HCT116 (cell line): ENCODE measurements around the gene STMP1. TPM values are rescaled to one million over a fixed set of nuclear protein-coding genes. Genes with fewer than 3 reads are reported as not detected.

Source experiments
- ATAC-seq: fragments of 200-7000 bp; cut with Tn5 transposase; 2 replicates; pipeline ENCODE4 v1.9.1; 2020; ENCODE audit warnings: mild to moderate bottlenecking, moderate library complexity
- BruUV-seq: library from RNA; stranded (reverse); fragments of 400-500 nt; replicated peaks from 2 replicates; lab custom pipeline; 2021; lab: Mats Ljungman, UMichigan
- CTCF ChIA-PET: fragments of 300-600 bp; sonication (Branson Sonifier 250); formaldehyde crosslinking; loops from one replicate; lab custom pipeline; 2021; ENCODE audit warnings: antibody characterized with exemption; lab: Charles Lee
- POLR2A ChIA-PET: fragments of 300-600, 350-600 bp; sonication (Branson Sonifier 250); formaldehyde crosslinking; loops from one replicate; lab custom pipeline; 2021; ENCODE audit warnings: antibody characterized with exemption; lab: Charles Lee
- RAD21 ChIA-PET, 2 experiments: fragments of 300-600 bp; sonication (Branson Sonifier 250); formaldehyde crosslinking; loops; one replicate each; lab custom pipeline; 2023; ENCODE audit warnings: low total read pairs in 2 of 2; ENCODE audit not compliant: uncharacterized antibody in 2 of 2, unreplicated experiment in 2 of 2, low non-redundant PET in 1 of 2; lab: Charles Lee
- DNase-seq: peaks from one replicate; pipeline ENCODE4 v3.0.0-alpha.2; 2010; ENCODE audit warnings: low read depth, low spot score
- H2AFZ ChIP-seq: fragments of 200-600 bp; shearing (Covaris generic), sonication (generic); 2 replicates; pipeline ENCODE4 v1.6.1; 2017; ENCODE audit warnings: low read depth, mixed run types, mixed read lengths, antibody characterized with exemption, low read length; ENCODE audit not compliant: poor library complexity, severe bottlenecking
- H3K27ac ChIP-seq: 2 replicates; pipeline ENCODE4 v1.5.1; 2012; ENCODE audit warnings: low read depth, low read length
- H3K27me3 ChIP-seq: fragments of 200-600 bp; sonication (generic); 2 replicates; pipeline ENCODE4 v1.6.1; 2016; ENCODE audit warnings: mixed run types, low read length, mixed read lengths; ENCODE audit not compliant: insufficient read depth
- H3K36me3 ChIP-seq, 2 experiments: fragments of 200-500 bp in 1 of 2; fragments of 200-600 bp in 1 of 2; sonication (Bioruptor generic) in 1 of 2; sonication (generic) in 1 of 2; 2 replicates each; pipeline versions ENCODE4 v1.5.1 to v1.6.1; 2014 to 2016; ENCODE audit warnings: low read length in 2 of 2, inconsistent platforms in 1 of 2, mixed read lengths in 1 of 2, mixed run types in 1 of 2; ENCODE audit not compliant: insufficient read depth in 2 of 2, control insufficient read depth in 1 of 2
- H3K4me1 ChIP-seq, 2 experiments: fragments of 200-600 bp in 1 of 2; sonication (generic) in 1 of 2; 2 replicates each; pipeline versions ENCODE4 v1.5.1 to v1.6.1; 2012 to 2017; ENCODE audit warnings: low read length in 2 of 2, inconsistent platforms in 1 of 2, mild to moderate bottlenecking in 1 of 2, mixed read lengths in 1 of 2, mixed run types in 1 of 2, moderate library complexity in 1 of 2; ENCODE audit not compliant: insufficient read depth in 2 of 2, control insufficient read depth in 1 of 2
- H3K4me2 ChIP-seq: fragments of 200-600 bp; sonication (generic); 2 replicates; pipeline ENCODE4 v1.6.1; 2017; ENCODE audit warnings: mixed run types, low read length, mixed read lengths
- H3K4me3 ChIP-seq, 2 experiments: fragments of 200-600 bp in 1 of 2; sonication (generic) in 1 of 2; replicated peaks in 1 of 2; 2 replicates each; pipeline ENCODE4 v1.5.1; 2011 to 2016; ENCODE audit warnings: low read length in 2 of 2, control low read depth in 1 of 2, low read depth in 1 of 2, mild to moderate bottlenecking in 1 of 2, mixed read lengths in 1 of 2, mixed run types in 1 of 2
- H3K79me2 ChIP-seq: fragments of 200-600 bp; sonication (generic); 2 replicates; pipeline ENCODE4 v1.6.1; 2017; ENCODE audit warnings: mild to moderate bottlenecking, mixed run types, low read length, moderate library complexity, mixed read lengths; ENCODE audit not compliant: insufficient read depth
- H3K9ac ChIP-seq: fragments of 200-600 bp; sonication (generic); 2 replicates; pipeline ENCODE4 v1.6.1; 2016; ENCODE audit warnings: low read length, mixed read lengths
- H3K9me2 ChIP-seq: fragments of 200-600 bp; sonication (generic), shearing (Covaris generic); 2 replicates; pipeline ENCODE4 v1.6.1; 2017; ENCODE audit warnings: mixed run types, mild to moderate bottlenecking, moderate library complexity; ENCODE audit not compliant: insufficient read depth
- H3K9me3 ChIP-seq, 2 experiments: fragments of 200-500 bp in 1 of 2; fragments of 200-600 bp in 1 of 2; sonication (Bioruptor generic) in 1 of 2; sonication (generic) in 1 of 2; 2 replicates each; pipeline ENCODE4 v1.6.1; 2014 to 2017; ENCODE audit warnings: low read length in 2 of 2, mixed read lengths in 2 of 2, inconsistent platforms in 1 of 2, low read depth in 1 of 2, mild to moderate bottlenecking in 1 of 2, mixed run types in 1 of 2, moderate library complexity in 1 of 2; ENCODE audit not compliant: control insufficient read depth in 1 of 2, insufficient read depth in 1 of 2
- H4K20me1 ChIP-seq: fragments of 200-600 bp; sonication (generic), shearing (Covaris generic); 2 replicates; pipeline ENCODE4 v1.6.1; 2017; ENCODE audit warnings: mixed run types, mild to moderate bottlenecking, moderate library complexity; ENCODE audit not compliant: insufficient read depth
- CEBPB ChIP-seq: IDR thresholded peaks from 2 replicates; pipeline ENCODE4 v1.6.1; 2012; ENCODE audit warnings: low read depth
- CTCF ChIP-seq, 3 experiments: fragments of 200-600 bp in 1 of 3; sonication (generic) in 1 of 3; IDR thresholded peaks in 2 of 3; conservative IDR thresholded peaks in 1 of 3; 2 replicates each; pipeline ENCODE4 v1.5.1; 2012 to 2017; ENCODE audit warnings: low read depth in 2 of 3, low read length in 2 of 3, antibody characterized with exemption in 1 of 3, borderline replicate concordance in 1 of 3, control low read depth in 1 of 3, mild to moderate bottlenecking in 1 of 3, mixed read lengths in 1 of 3, mixed run types in 1 of 3, moderate library complexity in 1 of 3; ENCODE audit not compliant: insufficient read depth in 1 of 3
- EZH2phosphoT487 ChIP-seq: fragments of 200-600 bp; IDR thresholded peaks from 2 replicates; pipeline ENCODE4 v1.6.1; 2018; ENCODE audit warnings: antibody characterized with exemption, borderline replicate concordance
- POLR2A ChIP-seq: IDR thresholded peaks from 2 replicates; pipeline ENCODE4 v1.7.0; 2011; ENCODE audit warnings: borderline replicate concordance; ENCODE audit not compliant: insufficient read depth, insufficient read length; ENCODE audit errors: extremely low read depth
- REST ChIP-seq: IDR thresholded peaks from 2 replicates; pipeline ENCODE4 v1.6.1; 2012; ENCODE audit warnings: low read depth
- SRF ChIP-seq: IDR thresholded peaks from 2 replicates; pipeline ENCODE4 v1.6.1; 2012; ENCODE audit warnings: low read depth
- YY1 ChIP-seq: IDR thresholded peaks from 2 replicates; pipeline ENCODE4 v1.6.1; 2011; ENCODE audit warnings: low read length, low read depth, moderate library complexity, mild to moderate bottlenecking; ENCODE audit not compliant: insufficient replicate concordance; ENCODE audit errors: extremely low read depth
- intact Hi-C: fragments of 100-400 bp; cut with micrococcal nuclease; formaldehyde crosslinking; loops from 2 replicates; pipeline ENCODE4 v1.10.0; 2022
- total RNA-seq: library from RNA; stranded (reverse); gene quantifications from one replicate; pipeline ENCODE4 v1.2.1, GENCODE V29; 2021; ENCODE audit not compliant: unreplicated experiment

The STMP1 gene
- total RNA-seq, 1 experiment from 2014 or later, result 32.8 TPM

- CTCF ChIA-PET, result interaction anchor here (1.0 to 1.1 kb wide), 2 partner anchors 10 to 12 kb away, joined by 3 to 5 read pairs; no protein-coding TSS in a partner anchor
- BruUV-seq, result no TSS peak
- H3K36me3 ChIP-seq, result no peaks in the 10 kb centered on the region
- DNase-seq (no peak), ATAC-seq (no peak)
- RAD21 ChIA-PET, result no interaction called here
- no peaks in the 10 kb centered on the region for H3K79me2 ChIP-seq
- no peaks in the 10 kb centered on the region for H3K9me3 ChIP-seq
- intact Hi-C loops, result no loop called here
- no peak overlapping the region for H3K27ac ChIP-seq
- no peaks in the 10 kb centered on the region for H3K27me3 ChIP-seq
- no peak overlapping the region for H3K4me2 ChIP-seq
- no peak for TF ChIP-seq REST
- no peak for TF ChIP-seq SRF
- no peak for TF ChIP-seq YY1
- TF ChIP-seq EZH2phosphoT487, result no peak
- H3K4me1 ChIP-seq, result no peaks in the 10 kb centered on the region
- no peak overlapping the region for H2AFZ ChIP-seq
- H3K9me2 ChIP-seq, result no peaks in the 10 kb centered on the region
- no peaks in the 10 kb centered on the region for H4K20me1 ChIP-seq
- H3K9ac ChIP-seq, result no peak overlapping the region
- POLR2A ChIA-PET, result no interaction called here
- no peak overlapping the region for H3K4me3 ChIP-seq
Observed at GRCh38 chr7:135704698-135705097, 42.4 kb downstream of the STMP1 start.

- ChIA-PET CTCF (no interaction called here), POLR2A (no interaction called here), RAD21 (interaction anchor here in 1 of 2 experiments (0.6 kb wide), 1 partner anchor 33 kb away, joined by 3 read pairs; no protein-coding TSS in a partner anchor)
- H3K9me2 ChIP-seq, result no peaks in the 10 kb centered on the region
- H3K4me2 ChIP-seq, result no peak overlapping the region
- intact Hi-C loops, result no loop called here
- H4K20me1 ChIP-seq, result no peaks in the 10 kb centered on the region
- DNase-seq, result no peak
- no peaks in the 10 kb centered on the region for H3K79me2 ChIP-seq
- ATAC-seq, result no peak
- no peak for TF ChIP-seq CEBPB
- TF ChIP-seq CTCF (IDR thresholded peaks at IDR 0.05 in 2 of 3, conservative IDR thresholded peaks at IDR 0.05 in 1 of 3; ENCODE audit: borderline replicate concordance in 1 of 3, insufficient read depth in 1 of 3, low read depth in 2 of 3, low read length in 2 of 3), result no peak
- no peak for TF ChIP-seq YY1
- TF ChIP-seq POLR2A, result no peak
- TF ChIP-seq REST, result no peak
- no peak overlapping the region for H3K27ac ChIP-seq
- BruUV-seq, result no TSS peak
- peaks cover 0 to 7% of the 10 kb centered on the region in 2 experiments; a peak in 1 of 4 replicates for H3K4me1 ChIP-seq
- H3K36me3 ChIP-seq, result no peaks in the 10 kb centered on the region
- no peak overlapping the region for H2AFZ ChIP-seq
- H3K9ac ChIP-seq, result no peak overlapping the region
- no peaks in the 10 kb centered on the region for H3K9me3 ChIP-seq
- no peaks in the 10 kb centered on the region for H3K27me3 ChIP-seq
- no peak overlapping the region for H3K4me3 ChIP-seq
Observed at GRCh38 chr7:135706038-135706742, 43.9 kb downstream of the STMP1 start.
